SK-N-SH treated with all-trans-retinoic acid at 6 μM for 48 hours (cell line): ENCODE measurements around the gene INTS15.

Experiments
- ARNTL ChIP-seq: fragments of 450-650 bp; formaldehyde crosslinking; IDR thresholded peaks from 2 replicates; pipeline ENCODE4 v1.5.0; 2020; ENCODE audit warnings: low read depth, mild to moderate bottlenecking, moderate library complexity, borderline replicate concordance
- CREB5 ChIP-seq: fragments of 250-450 bp; sonication (Bioruptor Pico); IDR thresholded peaks from 2 replicates; pipeline ENCODE4 v1.5.1; 2020; ENCODE audit warnings: low read depth, mild to moderate bottlenecking, moderate library complexity
- ISL1 ChIP-seq: fragments of 250-450 bp; sonication (Bioruptor Pico); IDR thresholded peaks from 2 replicates; pipeline ENCODE4 v2.1.2; 2022; ENCODE audit warnings: mild to moderate bottlenecking, moderate library complexity
- RARB ChIP-seq: fragments of 250-450 bp; sonication (Bioruptor Pico); IDR thresholded peaks from 2 replicates; pipeline ENCODE4 v1.8.0; 2021; ENCODE audit warnings: mild to moderate bottlenecking, moderate library complexity
- SNAI2 ChIP-seq: fragments of 250-450 bp; sonication (Bioruptor Pico); IDR thresholded peaks from 2 replicates; pipeline ENCODE4 v1.5.0; 2020; ENCODE audit warnings: mild to moderate bottlenecking, moderate library complexity
- ZNF70 ChIP-seq: fragments of 450-650 bp; formaldehyde crosslinking; IDR thresholded peaks from 2 replicates; pipeline ENCODE4 v1.5.0; 2020; ENCODE audit warnings: mild to moderate bottlenecking, moderate library complexity
- TF ChIP-seq, protein P1 (sequence below): fragments of 250-450 bp; sonication (Bioruptor Pico); IDR thresholded peaks from 2 replicates; pipeline ENCODE4 v1.8.0; 2020; ENCODE audit warnings: mild to moderate bottlenecking, moderate library complexity, borderline replicate concordance

DNA sequence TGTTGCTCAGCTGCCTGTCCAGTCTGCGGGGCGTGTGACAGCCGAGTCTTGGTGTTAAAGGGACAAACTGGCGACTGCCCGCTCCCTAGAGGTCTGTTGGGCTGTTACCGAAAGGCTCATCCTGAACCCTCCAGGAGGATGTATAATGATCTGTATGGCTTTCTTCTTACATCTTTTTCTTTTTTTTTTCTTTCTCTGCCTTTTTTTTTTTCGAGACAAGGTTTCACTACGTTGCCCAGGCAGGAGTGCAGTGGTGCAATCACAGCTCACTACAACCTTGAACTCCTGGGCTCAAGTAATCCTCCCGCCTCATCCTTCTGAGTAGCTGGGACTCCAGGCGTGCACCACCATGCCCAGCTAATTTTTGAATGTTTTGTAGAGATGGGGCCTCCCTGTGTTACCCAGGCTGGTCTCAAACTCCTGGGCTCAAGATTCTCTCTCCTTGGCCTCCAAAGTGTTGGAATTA, 857 bp downstream of the INTS15 start:
- TF ChIP-seq ZNF70 (CRISPR knock-in tag) (no peak), SNAI2 (CRISPR knock-in tag) (no peak), ISL1 (CRISPR knock-in tag) (no peak), RARB (no peak), CREB5 (CRISPR knock-in tag) (no peak), ARNTL (no peak)
- TF ChIP-seq, protein P1, sequence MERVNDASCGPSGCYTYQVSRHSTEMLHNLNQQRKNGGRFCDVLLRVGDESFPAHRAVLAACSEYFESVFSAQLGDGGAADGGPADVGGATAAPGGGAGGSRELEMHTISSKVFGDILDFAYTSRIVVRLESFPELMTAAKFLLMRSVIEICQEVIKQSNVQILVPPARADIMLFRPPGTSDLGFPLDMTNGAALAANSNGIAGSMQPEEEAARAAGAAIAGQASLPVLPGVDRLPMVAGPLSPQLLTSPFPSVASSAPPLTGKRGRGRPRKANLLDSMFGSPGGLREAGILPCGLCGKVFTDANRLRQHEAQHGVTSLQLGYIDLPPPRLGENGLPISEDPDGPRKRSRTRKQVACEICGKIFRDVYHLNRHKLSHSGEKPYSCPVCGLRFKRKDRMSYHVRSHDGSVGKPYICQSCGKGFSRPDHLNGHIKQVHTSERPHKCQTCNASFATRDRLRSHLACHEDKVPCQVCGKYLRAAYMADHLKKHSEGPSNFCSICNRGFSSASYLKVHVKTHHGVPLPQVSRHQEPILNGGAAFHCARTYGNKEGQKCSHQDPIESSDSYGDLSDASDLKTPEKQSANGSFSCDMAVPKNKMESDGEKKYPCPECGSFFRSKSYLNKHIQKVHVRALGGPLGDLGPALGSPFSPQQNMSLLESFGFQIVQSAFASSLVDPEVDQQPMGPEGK (CRISPR knock-in tag) = no peak
